LNCaP clone FGC (cell line): ENCODE results near the gene GPX2.
A peak's percentile ranks its signal among the peaks of the same experiment; 100 is the strongest.

ENCODE experiments used
- DNase-seq: peaks from one replicate; pipeline ENCODE4 v3.0.0-alpha.2; 2011; ENCODE audit warnings: low read depth
- H3K4me3 ChIP-seq: 2 replicates; pipeline ENCODE4 v1.5.1; 2011; ENCODE audit warnings: mild to moderate bottlenecking, low read depth, low read length, control low read depth
- TF ChIP-seq, protein P1 (sequence below): IDR thresholded peaks from 2 replicates; pipeline ENCODE4 v1.5.1; 2012; ENCODE audit warnings: mild to moderate bottlenecking; ENCODE audit not compliant: control insufficient read depth, insufficient read depth; ENCODE audit errors: extremely low read depth

Gene GPX2

DNA sequence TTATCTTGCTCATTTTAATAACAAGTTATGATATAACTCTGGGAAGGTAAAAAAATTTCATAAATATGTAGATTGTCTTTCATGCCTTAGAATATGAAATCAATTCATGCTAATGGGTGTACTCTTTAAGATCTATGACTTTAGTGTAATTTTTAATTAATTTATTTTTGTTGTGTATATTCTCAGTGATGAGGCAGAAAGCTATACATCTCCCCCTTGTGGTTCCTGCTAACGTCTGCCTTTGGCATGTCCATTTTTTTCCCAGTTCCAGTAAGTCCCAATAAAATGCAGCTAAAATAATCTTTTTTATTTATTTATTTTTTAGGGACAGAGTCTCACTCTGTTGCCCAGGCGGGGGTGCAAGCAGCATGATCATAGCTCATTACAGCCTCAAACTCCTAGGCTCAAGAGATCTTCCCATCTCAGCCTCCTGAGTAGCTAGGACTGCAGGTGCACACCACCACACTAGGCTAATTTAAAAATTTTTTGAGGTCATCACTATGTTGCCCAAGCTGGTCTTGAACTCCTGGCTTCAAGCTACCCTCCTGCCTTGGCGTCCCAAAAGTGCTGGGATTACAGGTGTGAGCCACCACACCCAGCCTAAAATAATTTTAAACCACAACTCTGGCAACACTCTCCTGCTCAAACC, 31.6 kb downstream of the GPX2 start:
- no peak overlapping the region for H3K4me3 ChIP-seq
- TF ChIP-seq, protein P1, sequence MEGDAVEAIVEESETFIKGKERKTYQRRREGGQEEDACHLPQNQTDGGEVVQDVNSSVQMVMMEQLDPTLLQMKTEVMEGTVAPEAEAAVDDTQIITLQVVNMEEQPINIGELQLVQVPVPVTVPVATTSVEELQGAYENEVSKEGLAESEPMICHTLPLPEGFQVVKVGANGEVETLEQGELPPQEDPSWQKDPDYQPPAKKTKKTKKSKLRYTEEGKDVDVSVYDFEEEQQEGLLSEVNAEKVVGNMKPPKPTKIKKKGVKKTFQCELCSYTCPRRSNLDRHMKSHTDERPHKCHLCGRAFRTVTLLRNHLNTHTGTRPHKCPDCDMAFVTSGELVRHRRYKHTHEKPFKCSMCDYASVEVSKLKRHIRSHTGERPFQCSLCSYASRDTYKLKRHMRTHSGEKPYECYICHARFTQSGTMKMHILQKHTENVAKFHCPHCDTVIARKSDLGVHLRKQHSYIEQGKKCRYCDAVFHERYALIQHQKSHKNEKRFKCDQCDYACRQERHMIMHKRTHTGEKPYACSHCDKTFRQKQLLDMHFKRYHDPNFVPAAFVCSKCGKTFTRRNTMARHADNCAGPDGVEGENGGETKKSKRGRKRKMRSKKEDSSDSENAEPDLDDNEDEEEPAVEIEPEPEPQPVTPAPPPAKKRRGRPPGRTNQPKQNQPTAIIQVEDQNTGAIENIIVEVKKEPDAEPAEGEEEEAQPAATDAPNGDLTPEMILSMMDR: peak; percentile 65
- DNase-seq: no peak

DNA sequence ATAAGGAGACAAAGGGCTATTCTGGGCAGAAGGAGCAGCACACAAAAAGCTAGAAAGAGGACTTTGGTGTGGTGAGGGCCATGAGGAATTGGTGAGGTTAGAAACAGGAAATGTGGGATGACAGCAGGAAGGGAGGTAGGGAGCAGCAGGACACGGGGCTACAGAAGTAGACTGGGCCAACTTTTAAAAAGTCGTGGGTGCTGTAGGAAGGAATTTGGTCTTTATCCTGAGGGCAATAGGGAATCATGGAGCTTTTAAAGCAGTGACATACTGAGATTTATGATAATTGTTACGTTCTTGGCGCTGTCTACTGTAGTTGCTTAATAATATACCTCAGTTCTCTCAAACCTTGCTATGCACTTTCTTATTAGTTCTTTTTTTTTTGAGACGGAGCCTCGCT, 36.5 kb downstream of the GPX2 start:
- no peak for DNase-seq
- H3K4me3 ChIP-seq: no peak overlapping the region
- TF ChIP-seq, protein P1: no peak

DNA sequence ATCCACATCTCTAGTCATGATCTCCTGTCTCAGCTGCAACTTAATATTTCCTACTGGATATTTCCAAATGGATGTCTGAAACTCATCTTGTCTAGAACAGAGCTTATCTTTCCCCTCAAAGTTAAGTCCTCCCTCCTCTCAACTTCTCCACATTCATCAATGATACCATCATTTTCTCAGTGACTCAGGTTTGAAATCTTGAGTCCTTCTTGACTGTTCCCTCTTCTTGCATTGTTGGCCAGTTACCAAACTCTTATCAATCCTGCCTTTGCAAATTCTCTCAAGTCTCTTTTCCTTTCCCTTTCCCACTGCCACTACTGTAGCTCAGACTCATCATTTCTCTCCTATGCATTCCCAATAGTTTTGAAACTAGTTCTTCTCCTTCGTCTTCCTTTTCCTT, 42.6 kb downstream of the GPX2 start:
- no peak for DNase-seq
- TF ChIP-seq, protein P1: no peak
- H3K4me3 ChIP-seq: no peak overlapping the region

DNA sequence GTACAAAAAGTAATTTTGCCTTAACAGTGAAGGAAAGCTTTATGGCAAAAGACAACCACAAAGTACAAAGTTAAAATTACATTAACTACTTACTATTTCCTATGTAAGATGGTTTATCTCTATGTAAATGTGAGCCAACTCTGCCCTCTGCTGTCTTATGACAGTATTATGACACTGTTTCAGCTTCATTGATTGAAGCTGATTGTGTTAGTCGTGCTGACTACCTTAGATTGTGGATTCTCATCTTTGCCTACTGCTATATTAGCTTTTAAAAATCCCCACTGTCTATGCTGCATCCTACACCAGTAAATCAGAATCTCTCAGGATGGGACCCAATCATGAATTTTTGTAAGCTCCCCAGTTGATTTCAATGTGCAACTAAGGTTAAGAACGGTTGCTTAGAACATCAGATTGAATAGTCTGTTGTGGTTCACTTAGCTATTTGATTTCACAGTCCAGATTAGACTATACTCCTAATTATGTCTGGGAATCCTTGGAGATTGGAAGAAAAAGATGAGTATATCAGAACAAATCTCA, 50.6 kb downstream of the GPX2 start:
- TF ChIP-seq, protein P1: peak; percentile 74
- H3K4me3 ChIP-seq: no peak overlapping the region
- peak; percentile 63 for DNase-seq

DNA sequence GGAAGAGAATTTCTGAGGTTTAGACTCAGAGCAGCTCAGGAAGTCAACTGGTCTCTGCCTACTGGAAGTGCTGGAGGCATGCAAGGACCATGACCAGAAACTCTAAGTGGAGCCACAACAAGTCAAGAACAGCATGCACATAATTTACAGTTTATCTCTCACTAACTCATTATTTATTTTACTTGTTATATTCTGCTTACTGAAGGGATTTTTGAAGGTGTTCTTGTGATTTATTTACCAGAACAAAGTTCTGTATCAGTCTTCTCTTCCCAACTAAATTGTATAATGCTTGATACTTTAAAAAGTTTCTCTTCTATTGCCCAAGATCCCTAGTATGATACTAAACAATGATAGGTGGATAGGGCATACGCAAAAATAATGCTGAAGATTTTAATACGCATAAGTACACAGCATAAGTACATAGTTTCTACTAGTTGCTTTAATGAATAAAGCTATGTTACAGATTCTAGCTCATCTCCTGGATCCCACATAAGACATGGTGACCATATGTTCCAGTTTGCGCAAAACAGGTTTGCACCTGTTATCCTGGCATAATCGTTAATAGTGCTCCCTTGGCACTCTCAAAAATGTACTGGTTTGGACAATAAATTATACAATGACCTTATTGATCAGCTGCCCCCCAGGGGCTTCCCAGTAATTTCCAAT, 51.2 kb downstream of the GPX2 start:
- DNase-seq: no peak
- TF ChIP-seq, protein P1: no peak
- no peak overlapping the region for H3K4me3 ChIP-seq

DNA sequence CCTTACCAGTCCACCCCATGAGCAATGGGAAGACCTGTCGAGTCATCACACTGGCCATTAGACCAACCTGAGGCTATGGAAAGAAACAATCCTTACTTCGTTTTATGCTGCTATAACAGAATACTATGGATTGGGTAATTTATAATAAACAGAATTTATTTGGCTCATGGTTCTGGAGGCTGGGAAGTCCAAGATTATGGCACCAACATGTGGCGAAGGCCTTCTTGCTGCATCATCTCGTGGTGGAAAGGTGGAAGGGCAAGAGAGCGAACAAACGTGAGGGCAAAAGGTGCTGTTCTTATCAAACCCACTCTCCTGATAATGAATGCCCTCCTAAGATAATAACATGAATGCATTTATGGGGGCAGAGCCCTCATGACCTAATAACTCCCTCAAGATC, 53.2 kb downstream of the GPX2 start:
- no peak overlapping the region for H3K4me3 ChIP-seq
- DNase-seq: no peak
- TF ChIP-seq, protein P1: no peak
